A673 (cell line): ENCODE results near the gene VPS8.

ENCODE experiments used
- CTCF ChIP-seq: fragments of 300-800, 200-600 bp; sonication (generic); conservative IDR thresholded peaks from 2 replicates; pipeline ENCODE4 v1.5.1; 2017; ENCODE audit warnings: low read depth, mild to moderate bottlenecking, antibody characterized with exemption, low read length, moderate library complexity, mixed read lengths
- EZH2 ChIP-seq: fragments of 200-600 bp; sonication (generic); IDR thresholded peaks from 2 replicates; pipeline ENCODE4 v1.6.1; 2017; ENCODE audit warnings: borderline replicate concordance, low read depth, mild to moderate bottlenecking, mixed read lengths, antibody characterized with exemption, low read length; ENCODE audit not compliant: poor library complexity, severe bottlenecking

GRCh38 chr3:185042312-185043050, 230.5 kb downstream of the VPS8 start:
- no peak for TF ChIP-seq CTCF
- TF ChIP-seq EZH2: no peak
